Liver (tissue), 3 donors: ENCODE data around the gene SUSD4.

Source experiments
- NR2F2 ChIP-seq: IDR thresholded peaks from 2 replicates; pipeline ENCODE4 v1.6.1; 2016; ENCODE audit warnings: antibody characterized with exemption
- RAD21 ChIP-seq, 2 donors: IDR thresholded peaks; 2 replicates each; pipeline ENCODE4 v1.6.1; 2016; ENCODE audit warnings: antibody characterized with exemption in 2 of 2, mild to moderate bottlenecking in 2 of 2
- SP1 ChIP-seq: IDR thresholded peaks from 2 replicates; pipeline ENCODE4 v1.6.1; 2018; ENCODE audit warnings: antibody characterized with exemption, mild to moderate bottlenecking
- TF ChIP-seq, protein P1 (sequence below): fragments of 150-350 bp; IDR thresholded peaks from 2 replicates; pipeline ENCODE4 v1.5.1; 2017; ENCODE audit warnings: improper control_type of control experiment, low read depth, low read length; ENCODE audit not compliant: missing input control
- TF ChIP-seq, protein P2 (sequence below): IDR thresholded peaks from 2 replicates; pipeline ENCODE4 v1.6.1; 2016; ENCODE audit warnings: antibody characterized with exemption
- donor health status: healthy.
- donor health status: healthy.

DNA sequence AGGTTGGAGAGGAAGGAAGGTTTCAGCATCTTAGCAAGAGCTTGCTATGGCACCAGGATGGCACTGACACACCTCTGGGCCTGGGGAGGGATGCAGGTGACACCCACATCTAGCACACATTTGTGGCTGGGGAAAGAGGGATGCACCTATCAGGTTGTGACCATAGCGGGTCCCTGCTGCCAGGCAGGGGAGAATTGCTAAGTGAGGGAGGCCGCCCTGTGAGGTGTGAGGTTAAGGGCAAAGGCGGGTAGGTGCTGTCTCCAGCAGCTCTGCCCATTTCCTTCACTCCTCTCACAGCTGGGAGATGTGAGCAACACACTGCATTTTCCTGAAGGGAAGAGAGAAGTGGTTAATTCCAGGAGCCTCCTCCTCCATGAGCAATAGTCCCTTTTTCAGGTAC, 137.7 kb downstream of the SUSD4 start:
- TF ChIP-seq, protein P1, sequence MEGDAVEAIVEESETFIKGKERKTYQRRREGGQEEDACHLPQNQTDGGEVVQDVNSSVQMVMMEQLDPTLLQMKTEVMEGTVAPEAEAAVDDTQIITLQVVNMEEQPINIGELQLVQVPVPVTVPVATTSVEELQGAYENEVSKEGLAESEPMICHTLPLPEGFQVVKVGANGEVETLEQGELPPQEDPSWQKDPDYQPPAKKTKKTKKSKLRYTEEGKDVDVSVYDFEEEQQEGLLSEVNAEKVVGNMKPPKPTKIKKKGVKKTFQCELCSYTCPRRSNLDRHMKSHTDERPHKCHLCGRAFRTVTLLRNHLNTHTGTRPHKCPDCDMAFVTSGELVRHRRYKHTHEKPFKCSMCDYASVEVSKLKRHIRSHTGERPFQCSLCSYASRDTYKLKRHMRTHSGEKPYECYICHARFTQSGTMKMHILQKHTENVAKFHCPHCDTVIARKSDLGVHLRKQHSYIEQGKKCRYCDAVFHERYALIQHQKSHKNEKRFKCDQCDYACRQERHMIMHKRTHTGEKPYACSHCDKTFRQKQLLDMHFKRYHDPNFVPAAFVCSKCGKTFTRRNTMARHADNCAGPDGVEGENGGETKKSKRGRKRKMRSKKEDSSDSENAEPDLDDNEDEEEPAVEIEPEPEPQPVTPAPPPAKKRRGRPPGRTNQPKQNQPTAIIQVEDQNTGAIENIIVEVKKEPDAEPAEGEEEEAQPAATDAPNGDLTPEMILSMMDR, result no peak
- TF ChIP-seq NR2F2 (no peak), SP1 (no peak), RAD21 (IDR thresholded peaks at IDR 0.05) (no peak)
- TF ChIP-seq, protein P2, sequence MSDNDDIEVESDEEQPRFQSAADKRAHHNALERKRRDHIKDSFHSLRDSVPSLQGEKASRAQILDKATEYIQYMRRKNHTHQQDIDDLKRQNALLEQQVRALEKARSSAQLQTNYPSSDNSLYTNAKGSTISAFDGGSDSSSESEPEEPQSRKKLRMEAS, result no peak
